CD4-positive, alpha-beta T cell treated with Interleukin-2 at 100 ng/mL for 4 hours (primary cell): ENCODE results near the gene TFAM.
"Not testable (repeated sequence)": the region's sequence is repeated elsewhere in the genome, so short reads cannot be mapped to it uniquely, and the experiment has no call there.

Source experiments
- DNase-seq: peaks from one replicate; pipeline ENCODE4 v3.0.0-alpha.2; 2020; ENCODE audit warnings: low spot score

The TFAM gene

GRCh38 chr10:58372607-58373441 is 12.4 kb upstream of the TFAM start:
- no peak for DNase-seq

DNA sequence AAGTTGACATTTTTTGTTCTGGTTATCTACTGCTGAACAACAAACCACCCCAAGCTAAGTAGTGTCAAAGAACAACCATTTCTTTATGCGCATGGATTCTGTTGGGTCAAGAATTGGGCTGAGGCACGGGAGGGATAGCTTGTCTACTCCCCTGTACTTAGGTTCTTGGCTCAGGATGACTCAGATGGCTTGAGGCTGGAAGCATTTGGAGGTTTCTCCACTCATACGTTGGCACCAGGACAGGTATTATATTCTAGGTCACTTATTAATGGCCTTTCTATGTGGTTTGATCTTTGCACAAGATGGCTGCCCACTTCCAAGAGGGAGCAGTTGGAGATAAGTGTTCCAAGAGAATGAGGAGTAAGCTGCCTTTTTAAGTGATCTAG is 11.8 kb upstream of the TFAM start:
- DNase-seq, result no peak

GRCh38 chr10:58382489-58382995 is 2.7 kb upstream of the TFAM start:
- no peak for DNase-seq

GRCh38 chr10:58384095-58384494 is 1.1 kb upstream of the TFAM start:
- DNase-seq, result peak; percentile 30

- no peak for DNase-seq
These were observed 639 bp upstream of the TFAM start for GRCh38 chr10:58384544-58384998.

GRCh38 chr10:58385784-58386112 is 538 bp downstream of the TFAM start:
- no peak for DNase-seq

GRCh38 chr10:58389024-58389423 is 3.8 kb downstream of the TFAM start:
- DNase-seq, result no peak

DNA sequence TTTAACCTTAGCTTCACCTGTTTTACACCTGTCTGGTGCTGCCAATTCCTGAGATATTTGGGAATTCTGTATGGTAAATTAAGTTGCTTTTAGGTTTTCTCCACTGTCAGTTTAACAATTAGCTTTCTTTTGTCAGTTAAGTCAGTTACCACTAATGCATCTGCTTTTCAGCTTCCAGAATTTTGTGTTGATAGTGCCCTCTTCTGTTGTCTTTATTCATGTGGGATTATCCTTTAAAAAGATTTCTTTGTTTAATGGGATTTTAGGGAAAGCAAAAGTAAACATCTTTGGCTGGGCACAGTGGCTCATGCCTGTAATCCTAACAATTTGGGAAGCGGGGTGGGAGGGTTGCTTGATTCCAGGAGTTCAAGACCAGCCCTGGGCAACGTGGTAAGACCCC is 8.1 kb downstream of the TFAM start:
- no peak for DNase-seq

- no peak for DNase-seq
These were observed 9.3 kb downstream of the TFAM start for GRCh38 chr10:58394471-58394870.

DNA sequence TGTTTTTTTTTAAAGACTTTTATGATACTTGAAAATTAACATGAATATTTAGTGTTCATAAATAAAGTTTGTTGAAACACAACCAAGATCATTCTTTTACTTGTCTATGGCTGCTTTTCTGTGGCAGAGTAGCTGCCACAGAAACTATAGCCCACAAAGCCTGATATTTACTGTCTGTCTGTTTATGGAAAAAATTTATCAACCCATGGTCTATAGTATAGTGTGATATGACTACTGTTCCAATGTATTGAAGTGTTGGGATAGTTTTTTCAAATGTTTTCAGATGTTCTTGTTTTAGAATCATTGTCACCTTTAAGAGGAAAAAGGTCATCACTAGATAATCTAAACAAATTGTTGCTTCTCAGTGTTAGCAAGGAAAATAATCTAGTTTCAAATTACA is 10.8 kb downstream of the TFAM start:
- no peak for DNase-seq

DNA sequence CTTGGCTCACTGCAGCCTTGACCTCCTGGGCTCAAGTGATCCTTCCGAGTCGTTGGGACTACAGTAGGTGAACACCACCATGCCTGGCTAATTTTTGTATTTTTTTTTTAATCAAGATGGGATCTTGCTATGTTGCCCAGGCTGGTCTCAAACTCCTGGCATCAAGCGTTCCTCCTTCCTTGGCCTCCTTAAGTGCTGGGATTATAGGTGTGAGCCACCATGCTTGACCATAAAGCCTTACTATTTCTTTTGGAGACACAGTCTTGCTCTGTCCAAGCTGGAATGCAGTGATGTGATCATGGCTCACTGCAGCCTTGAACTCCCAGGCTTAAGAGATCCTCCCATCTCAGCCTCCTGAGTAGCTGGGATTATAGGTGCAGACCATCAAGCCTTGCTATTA is 12.6 kb downstream of the TFAM start:
- DNase-seq, result no peak

DNA sequence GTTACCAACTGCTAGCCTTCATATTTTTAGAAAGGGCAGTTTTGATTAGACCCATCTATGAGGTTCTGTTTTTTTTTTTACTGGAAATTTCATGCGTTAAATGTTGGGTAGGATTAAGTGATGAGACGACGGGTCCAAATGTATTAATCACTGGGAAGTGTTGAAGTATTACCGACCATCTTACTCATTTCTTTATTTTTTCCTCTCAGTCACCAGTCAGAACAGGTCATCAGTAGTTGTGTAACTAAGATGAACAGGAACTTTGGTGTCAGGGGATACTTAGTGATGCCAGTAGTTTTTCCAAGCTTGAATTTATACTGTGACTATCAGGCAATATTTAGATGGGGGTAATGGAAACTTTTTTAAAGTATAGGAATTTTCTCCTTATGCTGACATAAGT is 14.2 kb downstream of the TFAM start:
- DNase-seq, result no peak

DNA sequence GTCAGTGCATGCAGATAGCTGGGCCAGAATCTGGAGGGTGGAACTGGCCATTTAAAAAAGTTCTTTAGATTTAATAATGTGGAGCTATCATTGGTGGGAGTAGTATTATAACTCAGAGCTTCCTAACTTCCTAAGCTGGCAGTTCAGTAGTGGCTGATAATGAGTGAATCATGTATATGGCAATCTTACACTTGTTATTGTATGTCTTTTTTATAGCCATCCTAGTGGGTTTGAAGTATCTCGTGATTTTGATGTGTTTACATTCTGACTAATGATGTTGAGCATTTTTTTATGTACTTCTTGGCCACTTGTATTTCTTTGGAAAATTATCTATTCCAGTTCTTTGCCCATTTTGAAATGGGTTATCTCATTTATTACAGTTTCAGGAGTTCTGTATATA is 15.4 kb downstream of the TFAM start:
- DNase-seq, result no peak

DNA sequence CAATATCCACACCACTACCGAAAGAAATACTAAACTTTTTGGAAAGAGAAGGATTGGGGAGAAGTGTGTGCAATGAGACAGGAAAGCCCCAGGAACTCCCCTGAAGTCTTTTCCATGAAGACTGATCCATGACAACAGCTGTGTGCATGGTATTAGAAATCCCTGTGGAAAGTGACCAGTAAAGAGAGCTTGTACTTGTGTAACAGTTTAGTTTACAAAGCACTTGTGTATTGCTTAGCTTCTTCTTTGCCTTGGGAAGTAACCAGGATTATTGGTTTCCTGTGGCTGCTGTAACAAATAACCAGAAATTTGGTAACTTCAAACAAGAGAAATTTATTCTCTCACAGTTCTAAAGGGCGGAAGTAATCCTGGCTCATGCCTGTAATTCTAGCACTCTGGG is 18.8 kb downstream of the TFAM start:
- no peak for DNase-seq

GRCh38 chr10:58409956-58410610 is 24.9 kb downstream of the TFAM start:
- no peak for DNase-seq

DNA sequence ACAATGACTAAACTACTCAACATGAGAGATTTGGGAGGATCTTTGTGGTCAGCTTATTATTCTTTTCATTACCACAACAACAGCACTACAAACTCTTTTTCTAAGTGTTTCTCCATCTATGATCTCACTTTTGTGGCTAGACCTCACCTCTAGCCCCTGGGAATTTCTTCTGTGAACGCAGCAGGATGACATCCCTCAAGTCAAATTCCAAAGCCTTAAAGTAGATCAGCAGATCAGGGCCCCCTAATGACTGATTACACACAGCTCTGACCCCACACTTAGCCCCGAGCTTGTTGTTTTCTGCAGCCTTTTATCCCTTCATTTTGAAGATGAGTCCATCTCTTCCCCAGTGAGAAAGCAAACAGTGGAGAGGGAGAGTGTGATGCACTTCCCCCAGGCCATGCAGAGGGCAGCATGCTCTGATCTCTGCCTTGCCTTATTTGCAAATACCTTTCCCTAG is 27.3 kb downstream of the TFAM start:
- no peak for DNase-seq

GRCh38 chr10:58414270-58415041 is 29.2 kb downstream of the TFAM start:
- DNase-seq, result no peak

DNA sequence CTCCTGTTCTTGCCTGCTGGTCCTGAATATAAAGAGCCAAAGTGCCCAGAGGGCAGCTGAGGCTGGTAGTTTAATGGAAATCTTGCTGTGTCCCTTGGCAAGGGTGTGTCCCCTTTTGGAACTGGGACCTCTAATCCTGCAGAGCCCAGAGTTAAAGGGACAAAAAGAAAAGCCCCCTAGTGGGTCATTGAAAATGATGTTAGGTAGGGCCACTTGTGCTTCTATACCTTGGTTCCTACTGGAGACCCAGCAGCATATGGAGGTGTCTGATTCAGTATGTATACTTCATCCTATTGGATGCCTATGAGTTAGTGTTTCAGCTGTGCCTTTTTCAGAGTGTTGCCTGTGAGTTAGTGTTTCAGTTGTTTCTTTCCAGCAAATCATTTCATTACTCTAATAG is 30.5 kb downstream of the TFAM start:
- no peak for DNase-seq

GRCh38 chr10:58417902-58418301 is 32.7 kb downstream of the TFAM start:
- not testable (repeated sequence) for DNase-seq

DNA sequence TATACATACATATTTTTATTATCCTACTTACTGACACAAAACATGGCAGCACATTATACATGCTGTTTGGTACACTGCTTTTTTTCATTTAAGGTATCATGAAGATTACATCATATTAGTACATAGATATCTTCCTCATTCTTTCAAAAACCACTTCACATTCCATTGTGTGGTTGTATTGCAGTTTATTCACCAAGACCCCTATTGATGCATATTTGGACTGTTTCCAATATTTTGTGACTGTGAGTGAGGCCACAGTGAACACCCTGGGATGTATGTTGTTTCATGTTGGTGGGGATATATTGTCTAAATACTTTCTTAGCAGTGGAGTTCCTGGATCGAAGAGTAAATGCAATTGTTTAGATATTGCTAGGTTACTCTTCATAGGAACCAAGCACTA is 39.0 kb downstream of the TFAM start:
- DNase-seq, result no peak

DNA sequence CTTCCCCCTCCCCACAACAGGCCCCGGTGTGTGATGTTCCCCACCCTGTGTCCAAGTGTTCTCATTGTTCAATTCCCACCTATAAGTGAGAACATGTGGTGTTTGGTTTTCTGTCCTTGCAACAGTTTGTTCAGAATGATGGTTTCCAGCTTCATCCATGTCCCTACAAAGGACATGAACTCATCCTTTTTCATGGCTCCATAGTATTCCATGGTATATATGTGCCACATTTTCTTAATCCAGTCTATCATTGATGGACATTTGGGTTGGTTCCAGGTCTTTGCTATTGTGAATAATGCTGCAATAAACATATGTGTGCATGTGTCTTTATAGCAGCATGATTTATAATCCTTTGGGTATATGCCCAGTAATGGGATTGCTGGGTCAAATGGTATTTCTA is 43.2 kb downstream of the TFAM start:
- not testable (repeated sequence) for DNase-seq

- DNase-seq, result no peak
These were observed 46.7 kb downstream of the TFAM start for GRCh38 chr10:58431903-58432302.

GRCh38 chr10:58433066-58433465 is 47.9 kb downstream of the TFAM start:
- DNase-seq, result no peak
